Coronary artery (tissue), 2 donors: ENCODE data around the gene UNKL.

Source experiments
- DNase-seq: peaks from one replicate; pipeline ENCODE4 v3.0.0-alpha.2; 2017; ENCODE audit warnings: low spot score
- H3K27ac ChIP-seq, 2 donors: fragments of 200-600 bp; sonication (generic); one replicate each; pipeline ENCODE4 v1.5.1; 2016 to 2019
- H3K4me3 ChIP-seq: fragments of 200-600 bp; sonication (generic); 2 replicates; pipeline ENCODE4 v1.5.1; 2016; ENCODE audit warnings: mild to moderate bottlenecking, moderate library complexity
- CTCF ChIP-seq: fragments of 200-600 bp; sonication (generic); IDR thresholded peaks from one replicate; pipeline ENCODE4 v1.5.1; 2019; ENCODE audit warnings: antibody characterized with exemption

The UNKL gene

GRCh38 chr16:1446296-1447080 lies 32.0 kb upstream of the UNKL start:
- DNase-seq, result no peak
- Histone ChIP-seq H3K4me3 (no peak overlapping the region), H3K27ac (no peak overlapping the region)
- TF ChIP-seq CTCF, result no peak

- Histone ChIP-seq H3K4me3 (no peak overlapping the region), H3K27ac (no peak overlapping the region)
- no peak for TF ChIP-seq CTCF
- DNase-seq, result no peak
Measured at GRCh38 chr16:1445518-1446203, 31.2 kb upstream of the UNKL start.

- Histone ChIP-seq H3K4me3 (no peak overlapping the region), H3K27ac (no peak overlapping the region)
- TF ChIP-seq CTCF, result no peak
- DNase-seq, result no peak
Measured at GRCh38 chr16:1444730-1445517, 30.4 kb upstream of the UNKL start.

- Histone ChIP-seq H3K27ac (no peak within 1 kb of the TSS), H3K4me3 (no peak within 1 kb of the TSS)
- no peak for TF ChIP-seq CTCF
- no peak for DNase-seq
Measured at GRCh38 chr16:1443980-1444729, 29.7 kb upstream of the UNKL start, which contains the start of gene CCDC154. TSS of gene CCDC154 (minus strand) at chr16:1444556. CDS start at chr16:1444322, 234 bp downstream.

GRCh38 chr16:1443403-1443973 lies 29.0 kb upstream of the UNKL start:
- TF ChIP-seq CTCF, result no peak
- DNase-seq, result no peak
- no peak overlapping the region for H3K4me3 ChIP-seq
- H3K27ac ChIP-seq, result no peak overlapping the region

GRCh38 chr16:1442697-1443096 lies 28.2 kb upstream of the UNKL start:
- no peak for TF ChIP-seq CTCF
- no peak overlapping the region for H3K27ac ChIP-seq
- H3K4me3 ChIP-seq, result no peak overlapping the region
- DNase-seq, result no peak
